ENCODE data around the gene LGR6.

LGR6 gene

GRCh38 chr1:202270871-202271326, 77.3 kb downstream of the LGR6 start:
- no peak overlapping the region for H3K4me3 ChIP-seq (ENCODE audit: low read length)
- no peak for TF ChIP-seq ZNF274 (IDR thresholded peaks at IDR 0.05; ENCODE audit: low read depth, low read length)

- no peak for TF ChIP-seq ZNF274 (IDR thresholded peaks at IDR 0.05; ENCODE audit: low read depth, low read length)
- H3K4me3 ChIP-seq (ENCODE audit: low read length) = no peak overlapping the region
These were observed 78.7 kb downstream of the LGR6 start for GRCh38 chr1:202272103-202272845.

- no peak overlapping the region for H3K4me3 ChIP-seq (ENCODE audit: low read length)
- TF ChIP-seq ZNF274 (IDR thresholded peaks at IDR 0.05; ENCODE audit: low read depth, low read length) = no peak
These were observed 81.0 kb downstream of the LGR6 start for GRCh38 chr1:202274611-202275010.

GRCh38 chr1:202275061-202275770, 81.6 kb downstream of the LGR6 start:
- TF ChIP-seq ZNF274 (IDR thresholded peaks at IDR 0.05; ENCODE audit: low read depth, low read length) = no peak
- H3K4me3 ChIP-seq (ENCODE audit: low read length) = no peak overlapping the region

GRCh38 chr1:202276081-202276715, 82.6 kb downstream of the LGR6 start:
- H3K4me3 ChIP-seq (ENCODE audit: low read length) = no peak overlapping the region
- TF ChIP-seq ZNF274 (IDR thresholded peaks at IDR 0.05; ENCODE audit: low read depth, low read length) = no peak

- no peak overlapping the region for H3K4me3 ChIP-seq (ENCODE audit: low read length)
- TF ChIP-seq ZNF274 (IDR thresholded peaks at IDR 0.05; ENCODE audit: low read depth, low read length) = no peak
These were observed 83.3 kb downstream of the LGR6 start for GRCh38 chr1:202276920-202277319.

- no peak for TF ChIP-seq ZNF274 (IDR thresholded peaks at IDR 0.05; ENCODE audit: low read depth, low read length)
- no peak overlapping the region for H3K4me3 ChIP-seq (ENCODE audit: low read length)
These were observed 85.2 kb downstream of the LGR6 start for GRCh38 chr1:202278751-202279150.

- TF ChIP-seq ZNF274 (IDR thresholded peaks at IDR 0.05; ENCODE audit: low read depth, low read length) = no peak
- H3K4me3 ChIP-seq (ENCODE audit: low read length) = no peak overlapping the region
These were observed 86.2 kb downstream of the LGR6 start for GRCh38 chr1:202279806-202280205.

GRCh38 chr1:202280595-202280994, 87.0 kb downstream of the LGR6 start:
- no peak overlapping the region for H3K4me3 ChIP-seq (ENCODE audit: low read length)
- TF ChIP-seq ZNF274 (IDR thresholded peaks at IDR 0.05; ENCODE audit: low read depth, low read length) = no peak

- no peak for TF ChIP-seq ZNF274 (IDR thresholded peaks at IDR 0.05; ENCODE audit: low read depth, low read length)
- no peak overlapping the region for H3K4me3 ChIP-seq (ENCODE audit: low read length)
These were observed 87.9 kb downstream of the LGR6 start for GRCh38 chr1:202281316-202282024.

- no peak overlapping the region for H3K4me3 ChIP-seq (ENCODE audit: low read length)
- TF ChIP-seq ZNF274 (IDR thresholded peaks at IDR 0.05; ENCODE audit: low read depth, low read length) = no peak
These were observed 88.4 kb downstream of the LGR6 start for GRCh38 chr1:202282025-202282371.

GRCh38 chr1:202282596-202283283, 89.1 kb downstream of the LGR6 start:
- TF ChIP-seq ZNF274 (IDR thresholded peaks at IDR 0.05; ENCODE audit: low read depth, low read length) = no peak
- no peak overlapping the region for H3K4me3 ChIP-seq (ENCODE audit: low read length)

- no peak overlapping the region for H3K4me3 ChIP-seq (ENCODE audit: low read length)
- TF ChIP-seq ZNF274 (IDR thresholded peaks at IDR 0.05; ENCODE audit: low read depth, low read length) = no peak
These were observed 89.8 kb downstream of the LGR6 start for GRCh38 chr1:202283379-202283844.

- no peak for TF ChIP-seq ZNF274 (IDR thresholded peaks at IDR 0.05; ENCODE audit: low read depth, low read length)
- no peak overlapping the region for H3K4me3 ChIP-seq (ENCODE audit: low read length)
These were observed 90.4 kb downstream of the LGR6 start for GRCh38 chr1:202283991-202284390.

Data from GM08714 (cell line).